ENCODE results near the gene CALR.
A peak's percentile ranks its signal among the peaks of the same experiment; 100 is the strongest.
"Not testable (repeated sequence)": the region's sequence is repeated elsewhere in the genome, so short reads cannot be mapped to it uniquely, and the experiment has no call there.

The CALR gene

GRCh38 chr19:12952488-12953137 lies 14.2 kb downstream of the CALR start:
- DNase-seq (ENCODE audit: low read depth in 2 of 3, low spot score in 2 of 3) = no peak

- DNase-seq (ENCODE audit: low read depth in 2 of 3, low spot score in 2 of 3) = no peak
Observed at GRCh38 chr19:12953138-12953798, 14.9 kb downstream of the CALR start.

GRCh38 chr19:12953799-12954611 lies 15.6 kb downstream of the CALR start:
- DNase-seq (ENCODE audit: low read depth in 2 of 3, low spot score in 2 of 3) = no peak

GRCh38 chr19:12954612-12954962 lies 16.2 kb downstream of the CALR start:
- no peak for DNase-seq (ENCODE audit: low read depth in 2 of 3, low spot score in 2 of 3)

- DNase-seq (ENCODE audit: low read depth in 2 of 3, low spot score in 2 of 3) = not testable (repeated sequence)
Observed at GRCh38 chr19:12955575-12955974, 17.2 kb downstream of the CALR start.

GRCh38 chr19:12955996-12956395 lies 17.6 kb downstream of the CALR start:
- DNase-seq (ENCODE audit: low read depth in 2 of 3, low spot score in 2 of 3) = no peak

GRCh38 chr19:12956446-12957388 lies 18.3 kb downstream of the CALR start, which contains the start of gene GADD45GIP1:
Gene GADD45GIP1 (minus strand): TSS chr19:12957223. CDS start chr19:12957212, 11 bp downstream.
- DNase-seq (ENCODE audit: low read depth in 2 of 3, low spot score in 2 of 3) = peak in 2 of 3 experiments; percentile 67 to 69

- DNase-seq (ENCODE audit: low read depth in 2 of 3, low spot score in 2 of 3) = not testable (repeated sequence)
Observed at GRCh38 chr19:12957389-12957952, 19.1 kb downstream of the CALR start.

GRCh38 chr19:12959481-12959880 lies 21.1 kb downstream of the CALR start:
- DNase-seq (ENCODE audit: low read depth in 2 of 3, low spot score in 2 of 3) = no peak

- peak; percentile 69 to 83 (median 71) for DNase-seq (ENCODE audit: low read depth in 2 of 3, low spot score in 2 of 3)
Observed at GRCh38 chr19:12965017-12965811, 26.8 kb downstream of the CALR start.

GRCh38 chr19:12965812-12966135 lies 27.4 kb downstream of the CALR start:
- DNase-seq (ENCODE audit: low read depth in 2 of 3, low spot score in 2 of 3) = no peak

GRCh38 chr19:12967907-12968306 lies 29.5 kb downstream of the CALR start:
- DNase-seq (ENCODE audit: low read depth in 2 of 3, low spot score in 2 of 3) = no peak

- no peak for DNase-seq (ENCODE audit: low read depth in 2 of 3, low spot score in 2 of 3)
Observed at GRCh38 chr19:12969292-12969988, 31.0 kb downstream of the CALR start, which contains the start of gene DAND5. Gene DAND5 (plus strand): TSS chr19:12969576. CDS start chr19:12969661, 85 bp downstream.

- DNase-seq (ENCODE audit: low read depth in 2 of 3, low spot score in 2 of 3) = no peak
Observed at GRCh38 chr19:12970070-12970820, 31.8 kb downstream of the CALR start.

- no peak for DNase-seq (ENCODE audit: low read depth in 2 of 3, low spot score in 2 of 3)
Observed at GRCh38 chr19:12973236-12973635, 34.8 kb downstream of the CALR start.

GRCh38 chr19:12974301-12975220 lies 36.2 kb downstream of the CALR start:
- no peak for DNase-seq (ENCODE audit: low read depth in 2 of 3, low spot score in 2 of 3)

- no peak for DNase-seq (ENCODE audit: low read depth in 2 of 3, low spot score in 2 of 3)
Observed at GRCh38 chr19:12975221-12975741, 36.9 kb downstream of the CALR start.
